MCF 10A (cell line): Measurements from ENCODE around the gene PGLYRP2. TPM values are rescaled to one million over a fixed set of nuclear protein-coding genes. Genes with fewer than 3 reads are reported as not detected.

Experiments
- BruUV-seq: library from RNA; stranded (reverse); fragments of 400-500 nt; replicated peaks from 2 replicates; lab custom pipeline; 2021; lab: Mats Ljungman, UMichigan
- CTCF ChIA-PET: fragments of 300-600 bp; sonication (Branson Sonifier 250); formaldehyde crosslinking; extraction: SDS; loops from one replicate; lab custom pipeline; 2021; ENCODE audit warnings: antibody characterized with exemption, inconsistent platforms; lab: Yijun Ruan, JAX
- POLR2A ChIA-PET: fragments of 300-600, 350-650 bp; sonication (Branson Sonifier 250); formaldehyde crosslinking; extraction: SDS; loops from one replicate; lab custom pipeline; 2020; ENCODE audit warnings: antibody characterized with exemption, inconsistent platforms; lab: Yijun Ruan, JAX
- DNase-seq: peaks from one replicate; pipeline ENCODE4 v3.0.0-alpha.2; 2018; ENCODE audit not compliant: unreplicated experiment
- H3K27ac Mint-ChIP-seq: one replicate; pipeline ENCODE4 v1.8.0; 2022; ENCODE audit warnings: mild to moderate bottlenecking, low read depth, mixed read lengths; ENCODE audit not compliant: unreplicated experiment
- H3K27me3 Mint-ChIP-seq: one replicate; pipeline ENCODE4 v1.8.0; 2022; ENCODE audit warnings: mixed read lengths; ENCODE audit not compliant: insufficient read depth, unreplicated experiment
- H3K36me3 Mint-ChIP-seq: one replicate; pipeline ENCODE4 v1.8.0; 2022; ENCODE audit warnings: mild to moderate bottlenecking, moderate library complexity, mixed read lengths; ENCODE audit not compliant: insufficient read depth, unreplicated experiment
- H3K4me1 Mint-ChIP-seq: one replicate; pipeline ENCODE4 v1.8.0; 2022; ENCODE audit warnings: mixed read lengths; ENCODE audit not compliant: insufficient read depth, unreplicated experiment
- H3K4me3 Mint-ChIP-seq: one replicate; pipeline ENCODE4 v1.8.0; 2022; ENCODE audit warnings: mild to moderate bottlenecking, moderate library complexity, mixed read lengths; ENCODE audit not compliant: unreplicated experiment
- H3K9me3 Mint-ChIP-seq: one replicate; pipeline ENCODE4 v1.8.0; 2022; ENCODE audit warnings: mixed read lengths; ENCODE audit not compliant: unreplicated experiment
- intact Hi-C: fragments of 100-400 bp; cut with micrococcal nuclease; formaldehyde crosslinking; loops from 2 replicates; pipeline ENCODE4 v1.14.1; 2022
- total RNA-seq: library from RNA; stranded (reverse); gene quantifications from 2 replicates; pipeline ENCODE4 v1.2.3, GENCODE V29; 2022
- TF ChIP-seq, protein P1 (sequence below): fragments of 200-600 bp; IDR thresholded peaks from one replicate; pipeline ENCODE4 v1.8.0; 2022; ENCODE audit warnings: antibody characterized with exemption, mild to moderate bottlenecking; ENCODE audit not compliant: unreplicated experiment

Gene PGLYRP2
- total RNA-seq, 1 experiment from 2014 or later = not detected

DNA sequence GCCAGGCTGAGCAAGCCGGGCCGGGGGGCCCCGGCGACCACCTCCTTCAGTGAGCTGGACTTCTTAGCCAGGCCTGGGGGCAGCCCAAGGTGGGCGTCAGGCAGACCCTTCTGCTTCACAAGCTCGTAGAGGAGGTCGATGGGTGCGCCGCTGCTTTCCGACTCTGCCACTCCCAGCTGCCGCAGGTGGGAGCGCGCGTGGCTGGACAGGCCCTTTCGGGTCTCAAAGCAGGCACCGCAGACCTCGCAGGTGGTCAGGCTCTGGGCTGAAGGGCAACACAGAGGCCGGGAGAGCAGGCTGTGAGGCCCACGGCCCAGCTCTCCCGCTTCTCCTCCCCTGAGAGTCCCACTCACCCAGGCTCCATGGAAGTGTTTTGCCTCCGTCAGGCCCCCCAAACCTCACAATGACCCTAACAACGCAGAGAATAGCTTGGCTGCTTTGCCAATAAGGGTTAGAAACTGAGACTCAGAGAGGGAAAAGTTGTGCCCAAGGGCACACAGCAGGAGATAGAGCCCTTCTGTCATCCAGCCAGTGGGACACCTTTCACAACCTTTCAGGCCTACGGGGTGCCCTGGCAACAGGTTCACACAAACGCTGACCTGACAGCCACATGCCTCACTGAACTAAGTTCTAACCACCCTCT is 49.4 kb downstream of the PGLYRP2 start:
- Mint-ChIP-seq H3K27ac (peak overlapping the region; percentile 98), H3K4me1 (peaks cover 20% of the 10 kb centered on the region), H3K9me3 (no peaks in the 10 kb centered on the region), H3K4me3 (peak overlapping the region; percentile 95), H3K36me3 (peaks cover 28% of the 10 kb centered on the region), H3K27me3 (no peaks in the 10 kb centered on the region)
- CTCF ChIA-PET = interaction anchor here (0.6 to 3.1 kb wide), 4 partner anchors 8 to 756 kb away, joined by 3 to 13 read pairs (median 4); partner anchors contain the start of gene AKAP8L
- intact Hi-C loops = no loop called here
- POLR2A ChIA-PET = interaction anchor here (1.2 to 5.8 kb wide), 2 partner anchors 11 to 23 kb away, joined by 3 to 80 read pairs; partner anchors contain the start of gene AKAP8L
- DNase-seq = no peak
- TF ChIP-seq, protein P1, sequence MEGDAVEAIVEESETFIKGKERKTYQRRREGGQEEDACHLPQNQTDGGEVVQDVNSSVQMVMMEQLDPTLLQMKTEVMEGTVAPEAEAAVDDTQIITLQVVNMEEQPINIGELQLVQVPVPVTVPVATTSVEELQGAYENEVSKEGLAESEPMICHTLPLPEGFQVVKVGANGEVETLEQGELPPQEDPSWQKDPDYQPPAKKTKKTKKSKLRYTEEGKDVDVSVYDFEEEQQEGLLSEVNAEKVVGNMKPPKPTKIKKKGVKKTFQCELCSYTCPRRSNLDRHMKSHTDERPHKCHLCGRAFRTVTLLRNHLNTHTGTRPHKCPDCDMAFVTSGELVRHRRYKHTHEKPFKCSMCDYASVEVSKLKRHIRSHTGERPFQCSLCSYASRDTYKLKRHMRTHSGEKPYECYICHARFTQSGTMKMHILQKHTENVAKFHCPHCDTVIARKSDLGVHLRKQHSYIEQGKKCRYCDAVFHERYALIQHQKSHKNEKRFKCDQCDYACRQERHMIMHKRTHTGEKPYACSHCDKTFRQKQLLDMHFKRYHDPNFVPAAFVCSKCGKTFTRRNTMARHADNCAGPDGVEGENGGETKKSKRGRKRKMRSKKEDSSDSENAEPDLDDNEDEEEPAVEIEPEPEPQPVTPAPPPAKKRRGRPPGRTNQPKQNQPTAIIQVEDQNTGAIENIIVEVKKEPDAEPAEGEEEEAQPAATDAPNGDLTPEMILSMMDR = no peak
- BruUV-seq = no TSS peak

DNA sequence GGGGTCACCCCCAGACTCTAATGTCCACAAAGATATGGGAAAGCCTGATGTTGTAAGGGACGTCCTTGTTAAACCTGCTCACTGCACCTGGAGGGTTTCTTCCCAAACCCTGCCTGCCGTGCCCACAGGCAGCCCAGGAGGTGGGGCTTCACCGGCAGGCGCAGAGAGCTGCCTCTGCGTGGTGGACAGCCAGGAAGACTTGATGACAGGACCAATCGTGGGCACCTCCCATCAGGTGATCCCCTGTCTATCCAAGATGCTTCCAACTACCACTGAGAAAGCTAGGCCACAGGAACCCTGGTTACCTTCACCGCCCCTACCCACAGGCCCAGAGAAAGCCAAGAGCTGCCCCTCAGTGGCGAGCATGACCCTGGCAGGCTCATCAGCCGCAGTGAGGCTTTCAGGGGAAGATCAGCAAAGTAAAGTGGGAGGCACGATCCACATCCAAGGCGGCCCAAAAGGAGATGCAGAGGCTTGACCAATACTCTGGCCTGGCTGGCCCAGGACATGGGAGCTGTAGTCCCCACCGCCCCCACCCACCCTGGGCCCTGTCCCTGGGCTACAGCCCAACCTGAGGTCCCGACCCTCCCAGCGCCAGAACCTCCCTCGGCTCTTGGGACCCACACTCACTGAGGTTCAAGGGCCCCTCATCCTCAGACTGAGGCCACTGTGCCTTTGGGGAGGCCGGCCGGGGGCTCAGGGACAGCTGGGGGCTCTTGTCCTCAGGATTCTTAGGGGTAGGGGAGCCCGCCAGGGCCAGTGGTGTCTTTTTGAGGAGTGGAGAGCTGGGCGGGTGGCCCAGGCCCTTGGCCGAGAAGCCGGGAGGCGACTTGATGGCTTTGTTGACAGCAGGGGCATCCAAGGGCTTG is 50.1 kb downstream of the PGLYRP2 start:
- no peak for DNase-seq
- H3K4me1 Mint-ChIP-seq = peaks cover 20% of the 10 kb centered on the region
- H3K27ac Mint-ChIP-seq = no peak overlapping the region
- peaks cover 30% of the 10 kb centered on the region for H3K36me3 Mint-ChIP-seq
- H3K4me3 Mint-ChIP-seq = no peak overlapping the region
- TF ChIP-seq, protein P1 = no peak
- intact Hi-C loops = no loop called here
- ChIA-PET POLR2A (interaction anchor here (0.6 to 5.8 kb wide), 3 partner anchors 10 to 1067 kb away, joined by 3 to 80 read pairs (median 3); partner anchors contain the start of genes AKAP8L, C19orf44 and CALR3), CTCF (interaction anchor here (0.6 to 3.1 kb wide), 3 partner anchors 8 to 267 kb away, joined by 3 to 13 read pairs (median 5); partner anchors contain the start of gene AKAP8L)
- BruUV-seq = no TSS peak
- H3K27me3 Mint-ChIP-seq = no peaks in the 10 kb centered on the region
- H3K9me3 Mint-ChIP-seq = no peaks in the 10 kb centered on the region

DNA sequence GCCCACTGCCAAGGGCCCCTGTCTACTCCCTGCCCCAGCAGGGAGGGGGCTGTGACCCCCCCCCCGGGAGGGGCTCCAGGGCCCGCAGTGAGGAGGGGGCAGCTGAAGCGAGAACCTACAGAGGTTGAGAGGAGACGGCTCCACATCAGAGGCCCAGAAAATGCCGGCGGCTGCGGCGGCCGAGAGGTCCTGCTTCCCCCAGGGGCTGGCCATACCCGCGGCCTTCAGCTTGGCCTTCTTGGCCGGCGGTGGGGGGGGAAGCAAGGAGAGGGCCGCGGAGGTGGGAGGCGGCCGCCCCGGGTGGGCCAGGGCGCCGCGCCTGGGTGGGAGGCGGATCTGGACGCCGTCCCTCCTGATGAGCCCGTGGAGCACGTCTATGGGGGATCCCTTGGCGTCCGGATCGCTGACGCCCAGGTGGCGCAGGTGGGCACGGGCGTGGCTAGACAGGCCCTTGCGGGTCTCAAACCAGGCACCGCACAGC is 51.3 kb downstream of the PGLYRP2 start:
- intact Hi-C loops = no loop called here

More for the DNA sequence above, 51.3 kb downstream of the PGLYRP2 start:
- POLR2A ChIA-PET = interaction anchor here (0.7 to 5.8 kb wide), 2 partner anchors 9 to 11 kb away, joined by 3 to 80 read pairs; partner anchors contain the start of gene AKAP8L
- Mint-ChIP-seq H3K4me3 (no peak overlapping the region), H3K4me1 (peaks cover 14% of the 10 kb centered on the region), H3K9me3 (no peaks in the 10 kb centered on the region), H3K27me3 (no peaks in the 10 kb centered on the region), H3K27ac (no peak overlapping the region), H3K36me3 (peaks cover 41% of the 10 kb centered on the region)
- TF ChIP-seq, protein P1 = no peak
- BruUV-seq = no TSS peak
- CTCF ChIA-PET = interaction anchor here (0.6 to 3.1 kb wide), 2 partner anchors 9 to 53 kb away, joined by 3 to 13 read pairs; partner anchors contain the start of gene AKAP8L
- no peak for DNase-seq
